B cell (primary cell): ENCODE data around the gene YTHDC1. TPM values are rescaled to one million over a fixed set of nuclear protein-coding genes. Genes with fewer than 3 reads are reported as not detected.

Source experiments
- ATAC-seq: fragments of 200-7000 bp; cut with Tn5 transposase; one replicate; pipeline ENCODE4 v1.10.0; 2021; ENCODE audit warnings: low read depth, mild to moderate bottlenecking, moderate number of reproducible peaks, moderate library complexity
- CTCF ChIA-PET: fragments of 350-600 bp; sonication (Branson Sonifier 250); formaldehyde crosslinking; loops from one replicate; lab custom pipeline; 2021; ENCODE audit warnings: antibody characterized with exemption, inconsistent platforms; lab: Charles Lee
- POLR2A ChIA-PET: fragments of 350-600 bp; sonication (Branson Sonifier 250); formaldehyde crosslinking; loops from one replicate; lab custom pipeline; 2021; ENCODE audit warnings: antibody characterized with exemption; lab: Charles Lee
- DNase-seq: peaks from one replicate; pipeline ENCODE4 v3.0.0; 2013
- H2AFZ ChIP-seq: 2 replicates; pipeline ENCODE4 v1.6.1; 2012; ENCODE audit warnings: mild to moderate bottlenecking, low read depth, low read length; ENCODE audit not compliant: insufficient read depth, poor library complexity, severe bottlenecking
- H3K27ac ChIP-seq, 2 donors: 1 replicate in 1 of 2; 2 replicates in 1 of 2; pipeline ENCODE4 v1.5.1; 2012 to 2013; ENCODE audit warnings: low read length in 2 of 2, mild to moderate bottlenecking in 2 of 2, moderate library complexity in 1 of 2
- H3K27me3 ChIP-seq, 4 experiments: fragments of 200-600 bp in 1 of 4; sonication (generic) in 1 of 4; replicated peaks in 1 of 4; 1 replicate in 2 of 4; 2 replicates in 2 of 4; pipeline versions ENCODE4 v1.6.1 to v1.7.0; 2013 to 2016; ENCODE audit warnings: low read length in 3 of 4, mild to moderate bottlenecking in 2 of 4, mixed read lengths in 1 of 4, moderate library complexity in 1 of 4; ENCODE audit not compliant: insufficient read depth in 4 of 4, control insufficient read depth in 3 of 4; ENCODE audit errors: control extremely low read depth in 1 of 4
- H3K36me3 ChIP-seq, 2 experiments: replicated peaks in 1 of 2; 1 replicate in 1 of 2; 2 replicates in 1 of 2; pipeline versions ENCODE4 v1.6.1 to v1.7.1; 2013; ENCODE audit warnings: low read length in 1 of 2; ENCODE audit not compliant: insufficient read depth in 2 of 2, control insufficient read depth in 1 of 2; ENCODE audit errors: control extremely low read depth in 1 of 2, extremely low read depth in 1 of 2
- H3K4me1 ChIP-seq, 2 donors: fragments of 200-600 bp in 1 of 2; sonication (generic) in 1 of 2; 1 replicate in 1 of 2; 2 replicates in 1 of 2; pipeline versions ENCODE4 v1.5.1 to v1.6.1; 2013 to 2017; ENCODE audit warnings: low read length in 2 of 2; ENCODE audit not compliant: control insufficient read depth in 2 of 2, insufficient read depth in 2 of 2
- H3K4me2 ChIP-seq: replicated peaks from 2 replicates; pipeline ENCODE3; 2012; ENCODE audit warnings: mild to moderate bottlenecking, low read depth, low read length; ENCODE audit not compliant: poor library complexity, severe bottlenecking
- H3K4me3 ChIP-seq, 5 experiments: fragments of 200-600 bp in 1 of 5; sonication (generic) in 1 of 5; 1 replicate in 3 of 5; 2 replicates in 2 of 5; pipeline versions ENCODE4 v1.5.1 to v1.7.0; 2011 to 2016; ENCODE audit warnings: low read length in 4 of 5, mild to moderate bottlenecking in 4 of 5, low read depth in 2 of 5, control low read depth in 1 of 5, moderate library complexity in 1 of 5; ENCODE audit not compliant: insufficient read depth in 1 of 5; ENCODE audit errors: control extremely low read depth in 1 of 5, extremely low read depth in 1 of 5
- H3K79me2 ChIP-seq: fragments of 200-600 bp; sonication (generic); one replicate; pipeline ENCODE4 v1.6.0; 2016; ENCODE audit warnings: low read length; ENCODE audit not compliant: control insufficient read depth, insufficient read depth
- H3K9ac ChIP-seq: fragments of 200-600 bp; sonication (generic); 2 replicates; pipeline ENCODE4 v1.6.1; 2017; ENCODE audit warnings: mild to moderate bottlenecking, low read length, moderate library complexity
- H3K9me3 ChIP-seq, 3 donors: one replicate each; pipeline versions ENCODE4 v1.6.1 to v1.7.1; 2013; ENCODE audit warnings: low read length in 2 of 3; ENCODE audit not compliant: control insufficient read depth in 2 of 3, insufficient read depth in 1 of 3; ENCODE audit errors: control extremely low read depth in 1 of 3
- H4K20me1 ChIP-seq: 2 replicates; pipeline ENCODE4 v1.6.0; 2012; ENCODE audit warnings: mild to moderate bottlenecking, low read length; ENCODE audit not compliant: insufficient read depth, control insufficient read depth, poor library complexity, severe bottlenecking
- H3K27ac Mint-ChIP-seq: one replicate; pipeline ENCODE4 v1.8.0; 2021; ENCODE audit warnings: mixed read lengths
- H3K27me3 Mint-ChIP-seq: one replicate; pipeline ENCODE4 v1.8.0; 2021; ENCODE audit warnings: mixed read lengths
- H3K4me1 Mint-ChIP-seq: one replicate; pipeline ENCODE4 v1.8.0; 2021; ENCODE audit warnings: mixed read lengths
- H3K4me3 Mint-ChIP-seq: one replicate; pipeline ENCODE4 v1.8.0; 2021; ENCODE audit warnings: mixed read lengths
- H3K9me3 Mint-ChIP-seq: one replicate; pipeline ENCODE4 v1.8.0; 2022; ENCODE audit warnings: mixed read lengths; ENCODE audit not compliant: insufficient read depth
- EZH2 ChIP-seq: IDR thresholded peaks from 2 replicates; pipeline ENCODE4 v1.6.1; 2012; ENCODE audit warnings: borderline replicate concordance, low read depth, mild to moderate bottlenecking, moderate library complexity, low read length; ENCODE audit not compliant: insufficient read depth, poor library complexity, severe bottlenecking
- WGBS: methylation state at CpG from one replicate; pipeline ENCODE4 v1.1.5; 2013; ENCODE audit warnings: missing lambda C conversion rate; ENCODE audit not compliant: insufficient coverage; 5-methylcytosine and 5-hydroxymethylcytosine counted together
- intact Hi-C: fragments of 100-400 bp; cut with micrococcal nuclease; formaldehyde crosslinking; loops from one replicate; pipeline ENCODE4 v1.10.0; 2022
- polyA plus RNA-seq: library from polyadenylated mRNA; depleted of rRNA; stranded (reverse); fragments of >200 nt; gene quantifications from 2 replicates; pipeline ENCODE4 v1.2.3, GENCODE V29; 2012
- total RNA-seq, 2 donors: library from RNA; stranded (reverse); fragments of 120-200 nt in 1 of 2; gene quantifications; 1 replicate in 1 of 2; 2 replicates in 1 of 2; pipeline versions ENCODE4 v1.2.3 to v1.2.4, GENCODE V29; 2013 to 2022
- TF ChIP-seq, protein P1 (sequence below): fragments of 200-600 bp; IDR thresholded peaks from one replicate; pipeline ENCODE4 v1.8.0; 2022; ENCODE audit warnings: antibody characterized with exemption, mild to moderate bottlenecking

Gene YTHDC1
- total and polyA plus RNA-seq, 2 donors (not counting 1 experiment from before 2014, with no cell fraction given), result 26.9 to 179 TPM

- H3K9me3 ChIP-seq, result no peaks in the 10 kb centered on the region
- H3K4me3 ChIP-seq, result no peak overlapping the region
- DNase-seq, result no peak
- no peak overlapping the region for H2AFZ ChIP-seq
- POLR2A ChIA-PET, result no interaction called here
- no peak overlapping the region for H3K9ac ChIP-seq
- H3K4me3 Mint-ChIP-seq, result no peak overlapping the region
- 27% methylated on average over 2 of the region's 3 CpGs for WGBS
- no peaks in the 10 kb centered on the region for H3K79me2 ChIP-seq
- no peak for ATAC-seq
- H3K4me1 ChIP-seq, result no peaks in the 10 kb centered on the region
- H3K4me1 Mint-ChIP-seq, result no peaks in the 10 kb centered on the region
- no peak overlapping the region for H3K27ac Mint-ChIP-seq
- peaks cover 35% of the 10 kb centered on the region for H3K27me3 Mint-ChIP-seq
- CTCF ChIA-PET, result no interaction called here
- H3K27me3 ChIP-seq, result peaks cover 0 to 4% (median 1%) of the 10 kb centered on the region in 4 experiments
- TF ChIP-seq, protein P1, sequence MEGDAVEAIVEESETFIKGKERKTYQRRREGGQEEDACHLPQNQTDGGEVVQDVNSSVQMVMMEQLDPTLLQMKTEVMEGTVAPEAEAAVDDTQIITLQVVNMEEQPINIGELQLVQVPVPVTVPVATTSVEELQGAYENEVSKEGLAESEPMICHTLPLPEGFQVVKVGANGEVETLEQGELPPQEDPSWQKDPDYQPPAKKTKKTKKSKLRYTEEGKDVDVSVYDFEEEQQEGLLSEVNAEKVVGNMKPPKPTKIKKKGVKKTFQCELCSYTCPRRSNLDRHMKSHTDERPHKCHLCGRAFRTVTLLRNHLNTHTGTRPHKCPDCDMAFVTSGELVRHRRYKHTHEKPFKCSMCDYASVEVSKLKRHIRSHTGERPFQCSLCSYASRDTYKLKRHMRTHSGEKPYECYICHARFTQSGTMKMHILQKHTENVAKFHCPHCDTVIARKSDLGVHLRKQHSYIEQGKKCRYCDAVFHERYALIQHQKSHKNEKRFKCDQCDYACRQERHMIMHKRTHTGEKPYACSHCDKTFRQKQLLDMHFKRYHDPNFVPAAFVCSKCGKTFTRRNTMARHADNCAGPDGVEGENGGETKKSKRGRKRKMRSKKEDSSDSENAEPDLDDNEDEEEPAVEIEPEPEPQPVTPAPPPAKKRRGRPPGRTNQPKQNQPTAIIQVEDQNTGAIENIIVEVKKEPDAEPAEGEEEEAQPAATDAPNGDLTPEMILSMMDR, result no peak
- TF ChIP-seq EZH2, result no peak
- no peaks in the 10 kb centered on the region for H4K20me1 ChIP-seq
- no peaks in the 10 kb centered on the region for H3K9me3 Mint-ChIP-seq
- no peak overlapping the region for H3K4me2 ChIP-seq
- intact Hi-C loops, result no loop called here
- no peaks in the 10 kb centered on the region for H3K36me3 ChIP-seq
- H3K27ac ChIP-seq, result no peak overlapping the region
Measured at GRCh38 chr4:68383115-68383514, 33.2 kb upstream of the YTHDC1 start.

GRCh38 chr4:68378226-68378625 lies 28.3 kb upstream of the YTHDC1 start:
- POLR2A ChIA-PET, result no interaction called here
- H4K20me1 ChIP-seq, result no peaks in the 10 kb centered on the region
- no peaks in the 10 kb centered on the region for H3K79me2 ChIP-seq
- peaks cover 0 to 6% of the 10 kb centered on the region in 2 donors for H3K4me1 ChIP-seq
- H3K4me1 Mint-ChIP-seq, result peaks cover 10% of the 10 kb centered on the region
- H3K27me3 Mint-ChIP-seq, result peaks cover 28% of the 10 kb centered on the region
- no peak overlapping the region for H3K27ac ChIP-seq
- WGBS, result 100% methylated on average over 1 of the region's 5 CpGs
- H3K27ac Mint-ChIP-seq, result no peak overlapping the region
- no peak overlapping the region for H2AFZ ChIP-seq
- DNase-seq (no peak), ATAC-seq (no peak)
- no peak overlapping the region for H3K4me3 ChIP-seq
- no peaks in the 10 kb centered on the region for H3K9me3 ChIP-seq
- no peaks in the 10 kb centered on the region for H3K9me3 Mint-ChIP-seq
- H3K4me2 ChIP-seq, result no peak overlapping the region
- no peak overlapping the region for H3K9ac ChIP-seq
- CTCF ChIA-PET, result interaction anchor here (1.1 to 5.8 kb wide), 2 partner anchors 18 to 105 kb away, joined by 3 to 88 read pairs; no protein-coding TSS in a partner anchor
- peaks cover 0 to 6% (median 2%) of the 10 kb centered on the region in 4 experiments for H3K27me3 ChIP-seq
- intact Hi-C loops, result no loop called here
- TF ChIP-seq, protein P1, result no peak
- TF ChIP-seq EZH2, result no peak
- H3K36me3 ChIP-seq, result no peaks in the 10 kb centered on the region
- no peak overlapping the region for H3K4me3 Mint-ChIP-seq
